ENCODE measurements around the gene RHOT2.

GRCh38 chr16:627454-628239, 40.3 kb upstream of the RHOT2 start:
- no peak for TF ChIP-seq CTCF (IDR thresholded peaks at IDR 0.05 in 2 of 3, conservative IDR thresholded peaks at IDR 0.05 in 1 of 3; ENCODE audit: borderline replicate concordance in 1 of 3, insufficient read depth in 1 of 3, low read depth in 2 of 3, low read length in 2 of 3)
- no peak for TF ChIP-seq POLR2A (IDR thresholded peaks at IDR 0.05; ENCODE audit: borderline replicate concordance, extremely low read depth, insufficient read depth, insufficient read length)
- TF ChIP-seq POLR2AphosphoS5 (IDR thresholded peaks at IDR 0.05; ENCODE audit: low read depth, low read length): no peak; the same call in 1 of the 2 replicates
- TF ChIP-seq EZH2phosphoT487 (IDR thresholded peaks at IDR 0.05; ENCODE audit: borderline replicate concordance): no peak
- TF ChIP-seq EZH2 (IDR thresholded peaks at IDR 0.05): no peak
- TF ChIP-seq REST (IDR thresholded peaks at IDR 0.05; ENCODE audit: low read depth): no peak
- TF ChIP-seq ZFX (IDR thresholded peaks at IDR 0.05): no peak
- TF ChIP-seq RAD21 (IDR thresholded peaks at IDR 0.05; ENCODE audit: low read depth): no peak
- TF ChIP-seq ELF1 (IDR thresholded peaks at IDR 0.05; ENCODE audit: borderline replicate concordance, low read depth): no peak
- peak; percentile 48; the same call in 1 of the 2 replicates for TF ChIP-seq EGR1 (IDR thresholded peaks at IDR 0.05; ENCODE audit: low read depth)
- peak; percentile 98 for TF ChIP-seq MAX (IDR thresholded peaks at IDR 0.05)
- TF ChIP-seq YY1 (IDR thresholded peaks at IDR 0.05; ENCODE audit: extremely low read depth, insufficient replicate concordance, low read depth, low read length): no peak

All from HCT116 (cell line).